Testis (tissue), 2 donors: ENCODE results near the gene RNASE13.

Experiments
- POLR2A ChIP-seq: fragments of 450-650 bp; IDR thresholded peaks from one replicate; pipeline ENCODE4 v1.6.1; 2017; ENCODE audit warnings: antibody characterized with exemption, mild to moderate bottlenecking, moderate library complexity
- TF ChIP-seq, protein P1 (sequence below), 3 experiments: fragments of 450-650 bp in 2 of 3; fragments of 200-600 bp in 1 of 3; sonication (generic) in 1 of 3; IDR thresholded peaks; one replicate each; pipeline ENCODE4 v1.5.1; 2016 to 2019; ENCODE audit warnings: antibody characterized with exemption in 3 of 3, mild to moderate bottlenecking in 2 of 3, moderate library complexity in 1 of 3

DNA sequence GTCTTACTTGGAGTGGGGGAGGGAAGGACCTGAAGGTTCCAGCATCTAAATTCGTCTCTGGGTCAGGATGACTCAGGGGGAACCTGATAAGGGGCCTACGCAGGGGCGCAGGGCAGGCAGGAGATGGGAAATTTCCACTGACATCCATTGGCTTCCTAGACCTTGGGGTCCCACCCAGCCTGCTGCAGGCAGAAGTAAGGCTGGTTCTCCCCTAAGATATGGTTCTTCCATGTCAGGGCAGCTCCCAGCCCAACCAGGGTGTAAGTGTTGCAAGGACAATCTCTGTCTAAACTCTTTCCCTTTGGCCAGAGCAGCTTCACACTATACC, 7.7 kb downstream of the RNASE13 start:
- TF ChIP-seq, protein P1, sequence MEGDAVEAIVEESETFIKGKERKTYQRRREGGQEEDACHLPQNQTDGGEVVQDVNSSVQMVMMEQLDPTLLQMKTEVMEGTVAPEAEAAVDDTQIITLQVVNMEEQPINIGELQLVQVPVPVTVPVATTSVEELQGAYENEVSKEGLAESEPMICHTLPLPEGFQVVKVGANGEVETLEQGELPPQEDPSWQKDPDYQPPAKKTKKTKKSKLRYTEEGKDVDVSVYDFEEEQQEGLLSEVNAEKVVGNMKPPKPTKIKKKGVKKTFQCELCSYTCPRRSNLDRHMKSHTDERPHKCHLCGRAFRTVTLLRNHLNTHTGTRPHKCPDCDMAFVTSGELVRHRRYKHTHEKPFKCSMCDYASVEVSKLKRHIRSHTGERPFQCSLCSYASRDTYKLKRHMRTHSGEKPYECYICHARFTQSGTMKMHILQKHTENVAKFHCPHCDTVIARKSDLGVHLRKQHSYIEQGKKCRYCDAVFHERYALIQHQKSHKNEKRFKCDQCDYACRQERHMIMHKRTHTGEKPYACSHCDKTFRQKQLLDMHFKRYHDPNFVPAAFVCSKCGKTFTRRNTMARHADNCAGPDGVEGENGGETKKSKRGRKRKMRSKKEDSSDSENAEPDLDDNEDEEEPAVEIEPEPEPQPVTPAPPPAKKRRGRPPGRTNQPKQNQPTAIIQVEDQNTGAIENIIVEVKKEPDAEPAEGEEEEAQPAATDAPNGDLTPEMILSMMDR (IDR thresholded peaks at IDR 0.05), result no peak
- TF ChIP-seq POLR2A, result no peak
